Liver (tissue), 2 donors: ENCODE measurements around the gene GRAMD4.

ENCODE experiments used
- CTCF ChIP-seq: fragments of 150-350 bp; IDR thresholded peaks from 2 replicates; pipeline ENCODE4 v1.5.1; 2017; ENCODE audit warnings: improper control_type of control experiment, low read depth, low read length; ENCODE audit not compliant: missing input control
- FOXA2 ChIP-seq: IDR thresholded peaks from 2 replicates; pipeline ENCODE4 v1.6.1; 2016; ENCODE audit warnings: antibody characterized with exemption
- TF ChIP-seq, protein P1 (sequence below): IDR thresholded peaks from 2 replicates; pipeline ENCODE4 v1.6.1; 2016; ENCODE audit warnings: antibody characterized with exemption, mild to moderate bottlenecking
- donor health status: healthy.

DNA sequence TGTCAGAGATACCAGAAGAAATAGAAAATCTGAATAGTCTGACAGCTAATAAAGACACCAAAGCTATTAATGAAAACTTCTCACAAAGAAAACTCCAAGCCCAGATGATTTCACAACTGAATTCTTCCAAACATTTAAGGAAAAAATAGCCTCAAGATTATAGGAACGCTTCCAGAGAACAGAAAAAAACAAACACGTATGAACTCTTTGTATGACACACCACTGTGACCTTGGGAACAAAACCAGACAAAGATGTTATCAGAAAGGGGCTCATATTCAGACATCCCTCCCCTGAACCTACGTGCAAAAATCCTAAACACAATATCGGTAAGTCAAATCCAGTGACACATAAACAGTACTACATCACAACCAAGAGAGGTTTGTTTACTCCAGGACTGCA lies 94.4 kb downstream of the GRAMD4 start:
- no peak for TF ChIP-seq CTCF
- TF ChIP-seq, protein P1, sequence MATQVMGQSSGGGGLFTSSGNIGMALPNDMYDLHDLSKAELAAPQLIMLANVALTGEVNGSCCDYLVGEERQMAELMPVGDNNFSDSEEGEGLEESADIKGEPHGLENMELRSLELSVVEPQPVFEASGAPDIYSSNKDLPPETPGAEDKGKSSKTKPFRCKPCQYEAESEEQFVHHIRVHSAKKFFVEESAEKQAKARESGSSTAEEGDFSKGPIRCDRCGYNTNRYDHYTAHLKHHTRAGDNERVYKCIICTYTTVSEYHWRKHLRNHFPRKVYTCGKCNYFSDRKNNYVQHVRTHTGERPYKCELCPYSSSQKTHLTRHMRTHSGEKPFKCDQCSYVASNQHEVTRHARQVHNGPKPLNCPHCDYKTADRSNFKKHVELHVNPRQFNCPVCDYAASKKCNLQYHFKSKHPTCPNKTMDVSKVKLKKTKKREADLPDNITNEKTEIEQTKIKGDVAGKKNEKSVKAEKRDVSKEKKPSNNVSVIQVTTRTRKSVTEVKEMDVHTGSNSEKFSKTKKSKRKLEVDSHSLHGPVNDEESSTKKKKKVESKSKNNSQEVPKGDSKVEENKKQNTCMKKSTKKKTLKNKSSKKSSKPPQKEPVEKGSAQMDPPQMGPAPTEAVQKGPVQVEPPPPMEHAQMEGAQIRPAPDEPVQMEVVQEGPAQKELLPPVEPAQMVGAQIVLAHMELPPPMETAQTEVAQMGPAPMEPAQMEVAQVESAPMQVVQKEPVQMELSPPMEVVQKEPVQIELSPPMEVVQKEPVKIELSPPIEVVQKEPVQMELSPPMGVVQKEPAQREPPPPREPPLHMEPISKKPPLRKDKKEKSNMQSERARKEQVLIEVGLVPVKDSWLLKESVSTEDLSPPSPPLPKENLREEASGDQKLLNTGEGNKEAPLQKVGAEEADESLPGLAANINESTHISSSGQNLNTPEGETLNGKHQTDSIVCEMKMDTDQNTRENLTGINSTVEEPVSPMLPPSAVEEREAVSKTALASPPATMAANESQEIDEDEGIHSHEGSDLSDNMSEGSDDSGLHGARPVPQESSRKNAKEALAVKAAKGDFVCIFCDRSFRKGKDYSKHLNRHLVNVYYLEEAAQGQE, result no peak
- no peak for TF ChIP-seq FOXA2
